HepG2 (cell line): ENCODE results near the gene TLK2. TPM values are rescaled to one million over a fixed set of nuclear protein-coding genes. Genes with fewer than 3 reads are reported as not detected.
A peak's percentile ranks its signal among the peaks of the same experiment; 100 is the strongest.

ENCODE experiments used
- ATAC-seq: fragments of 200-7000 bp; cut with Tn5 transposase; 3 replicates; pipeline ENCODE4 v1.9.1; 2020; ENCODE audit warnings: mild to moderate bottlenecking, moderate library complexity
- BruUV-seq: library from RNA; stranded (reverse); fragments of 400-500 nt; replicated peaks from 2 replicates; lab custom pipeline; 2021; lab: Mats Ljungman, UMichigan
- CTCF ChIA-PET: fragments of 300-600 bp; formaldehyde crosslinking; extraction: SDS; loops from one replicate; lab custom pipeline; 2021; ENCODE audit warnings: low total read pairs, inconsistent platforms, low intra/inter-chr PET ratio; lab: Yijun Ruan, JAX
- POLR2A ChIA-PET: fragments of 350-600 bp; sonication (Branson Sonifier 250); formaldehyde crosslinking; loops from one replicate; lab custom pipeline; 2020; ENCODE audit warnings: antibody characterized with exemption, inconsistent platforms; lab: Yijun Ruan, JAX
- DNase-seq: peaks from one replicate; pipeline ENCODE4 v3.0.0-alpha.2; 2015; ENCODE audit warnings: low spot score
- FAIRE-seq: peaks from 3 replicates; lab custom pipeline; 2011; peaks lifted over from hg19 to GRCh38; lab: Jason Lieb, UNC
- H2AFZ ChIP-seq: one replicate; pipeline ENCODE4 v1.6.1; 2011; ENCODE audit warnings: low read length, inconsistent platforms
- H3K27ac ChIP-seq: fragments of 300-600 bp; 3 replicates; pipeline ENCODE4 v1.8.0; 2011; ENCODE audit warnings: mixed run types, mild to moderate bottlenecking, mixed read lengths, low read length, inconsistent platforms; ENCODE audit not compliant: insufficient read depth; ENCODE audit errors: extremely low read length
- H3K27me3 ChIP-seq, 2 experiments: fragments of 200-600 bp in 1 of 2; 2 replicates in 1 of 2; 3 replicates in 1 of 2; pipeline versions ENCODE4 v1.6.0 to v1.8.0; 2011; ENCODE audit warnings: low read length in 2 of 2, mild to moderate bottlenecking in 2 of 2, moderate library complexity in 2 of 2, inconsistent platforms in 1 of 2; ENCODE audit not compliant: insufficient read depth in 2 of 2, control insufficient read depth in 1 of 2
- H3K36me3 ChIP-seq, 2 experiments: fragments of 200-600 bp in 1 of 2; replicated peaks in 1 of 2; 2 replicates in 1 of 2; 3 replicates in 1 of 2; pipeline versions ENCODE4 v1.5.1 to v1.8.0; 2011; ENCODE audit warnings: low read length in 2 of 2, inconsistent platforms in 1 of 2; ENCODE audit not compliant: insufficient read depth in 2 of 2, control insufficient read depth in 1 of 2
- H3K4me1 ChIP-seq: 2 replicates; pipeline ENCODE4 v1.5.1; 2012; ENCODE audit warnings: low read length, inconsistent platforms; ENCODE audit not compliant: insufficient read depth
- H3K4me2 ChIP-seq: 2 replicates; pipeline ENCODE4 v1.6.0; 2011; ENCODE audit warnings: low read depth, low read length, inconsistent platforms
- H3K4me3 ChIP-seq, 3 experiments: fragments of 200-600 bp in 1 of 3; sonication (generic), shearing (Covaris generic) in 1 of 3; replicated peaks in 1 of 3; 2 replicates each; pipeline ENCODE4 v1.5.1; 2011 to 2016; ENCODE audit warnings: low read length in 3 of 3, inconsistent platforms in 2 of 3, low read depth in 2 of 3, mild to moderate bottlenecking in 2 of 3, control low read depth in 1 of 3, mixed read lengths in 1 of 3; ENCODE audit not compliant: insufficient read depth in 1 of 3
- H3K79me2 ChIP-seq: one replicate; pipeline ENCODE4 v1.6.1; 2011; ENCODE audit warnings: low read length, inconsistent platforms; ENCODE audit not compliant: insufficient read depth
- H3K9ac ChIP-seq: 2 replicates; pipeline ENCODE4 v1.6.0; 2011; ENCODE audit warnings: mild to moderate bottlenecking, low read depth, low read length, inconsistent platforms; ENCODE audit not compliant: insufficient read depth
- H3K9me3 ChIP-seq: 2 replicates; pipeline ENCODE4 v1.5.1; 2012; ENCODE audit warnings: mild to moderate bottlenecking, low read length
- H4K20me1 ChIP-seq: 2 replicates; pipeline ENCODE4 v1.6.0; 2011; ENCODE audit warnings: inconsistent platforms, mild to moderate bottlenecking, low read length, moderate library complexity; ENCODE audit not compliant: insufficient read depth
- AGO2 ChIP-seq: fragments of 200-400 bp; formaldehyde crosslinking; optimal IDR thresholded peaks from 2 replicates; pipeline ENCODE3; 2017; ENCODE audit warnings: mild to moderate bottlenecking, low read depth, low read length, moderate library complexity
- BCL3 ChIP-seq: sonication (generic); formaldehyde crosslinking; IDR thresholded peaks from 2 replicates; pipeline ENCODE4 v1.5.1; 2020; ENCODE audit warnings: mild to moderate bottlenecking, missing genetic modification reagents, moderate library complexity
- CEBPG ChIP-seq: IDR thresholded peaks from 2 replicates; pipeline ENCODE4 v1.6.1; 2016
- ELF1 ChIP-seq: sonication (generic); formaldehyde crosslinking; IDR thresholded peaks from 2 replicates; pipeline ENCODE4 v1.4.0; 2020; ENCODE audit warnings: missing genetic modification reagents
- HMGA1 ChIP-seq: sonication (generic); formaldehyde crosslinking; conservative IDR thresholded peaks from 2 replicates; pipeline ENCODE4 v1.4.0; 2020; ENCODE audit warnings: missing genetic modification reagents
- KDM2A ChIP-seq: sonication (generic); formaldehyde crosslinking; IDR thresholded peaks from 2 replicates; pipeline ENCODE4 v1.4.0; 2020; ENCODE audit warnings: low read depth, missing genetic modification reagents, borderline replicate concordance
- KDM5B ChIP-seq: sonication (generic); formaldehyde crosslinking; IDR thresholded peaks from 2 replicates; pipeline ENCODE4 v1.4.0; 2020; ENCODE audit warnings: missing genetic modification reagents, mild to moderate bottlenecking, borderline replicate concordance
- KLF11 ChIP-seq: IDR thresholded peaks from 2 replicates; pipeline ENCODE4 v1.6.1; 2016; ENCODE audit warnings: missing compliant biosample characterization
- NFATC3 ChIP-seq: sonication (generic); formaldehyde crosslinking; IDR thresholded peaks from 2 replicates; pipeline ENCODE4 v1.5.1; 2020; ENCODE audit warnings: mild to moderate bottlenecking, missing genetic modification reagents
- PCBP1 ChIP-seq: fragments of 200-400 bp; formaldehyde crosslinking; IDR thresholded peaks from 2 replicates; pipeline ENCODE4 v1.6.1; 2017; ENCODE audit warnings: mild to moderate bottlenecking, low read depth, low read length, borderline replicate concordance
- PLRG1 ChIP-seq: fragments of 450-650 bp; conservative IDR thresholded peaks from 2 replicates; pipeline ENCODE4 v1.6.1; 2016
- RAD51 ChIP-seq: fragments of 450-650 bp; IDR thresholded peaks from 2 replicates; pipeline ENCODE4 v1.6.1; 2016; ENCODE audit warnings: borderline replicate concordance
- SMAD1 ChIP-seq: sonication (generic); formaldehyde crosslinking; IDR thresholded peaks from 2 replicates; pipeline ENCODE4 v1.4.0; 2020; ENCODE audit warnings: missing genetic modification reagents, low read depth, mild to moderate bottlenecking, borderline replicate concordance
- ZHX1 ChIP-seq: sonication (generic); formaldehyde crosslinking; IDR thresholded peaks from 2 replicates; pipeline ENCODE4 v1.8.1; 2022; ENCODE audit warnings: low read depth, mild to moderate bottlenecking, missing genetic modification reagents
- ZNF12 ChIP-seq: sonication (generic); formaldehyde crosslinking; IDR thresholded peaks from 2 replicates; pipeline ENCODE4 v1.5.0; 2020; ENCODE audit warnings: missing genetic modification reagents
- ZNF567 ChIP-seq: sonication (generic); formaldehyde crosslinking; IDR thresholded peaks from 2 replicates; pipeline ENCODE4 v1.8.1; 2023; ENCODE audit warnings: mild to moderate bottlenecking, missing genetic modification reagents, borderline replicate concordance
- ZNF704 ChIP-seq: sonication (generic); formaldehyde crosslinking; IDR thresholded peaks from 2 replicates; pipeline ENCODE4 v1.8.1; 2023; ENCODE audit warnings: mild to moderate bottlenecking, inconsistent platforms, moderate library complexity, missing genetic modification reagents, borderline replicate concordance
- ZNF75D ChIP-seq: sonication (generic); formaldehyde crosslinking; IDR thresholded peaks from 2 replicates; pipeline ENCODE4 v1.8.1; 2023; ENCODE audit warnings: missing genetic modification reagents, mild to moderate bottlenecking, borderline replicate concordance
- ZNF768 ChIP-seq: sonication (generic); formaldehyde crosslinking; IDR thresholded peaks from 2 replicates; pipeline ENCODE4 v1.4.0; 2020; ENCODE audit warnings: missing genetic modification reagents
- ZNF772 ChIP-seq: sonication (generic); formaldehyde crosslinking; IDR thresholded peaks from 2 replicates; pipeline ENCODE4 v1.5.0; 2020; ENCODE audit warnings: mild to moderate bottlenecking, missing genetic modification reagents
- ZNF782 ChIP-seq: sonication (generic); formaldehyde crosslinking; IDR thresholded peaks from 2 replicates; pipeline ENCODE4 v1.4.0; 2020; ENCODE audit warnings: missing genetic modification reagents, mild to moderate bottlenecking, borderline replicate concordance
- WGBS: methylation state at CpG from one replicate; pipeline ENCODE4 v1.1.6; 2017; ENCODE audit warnings: low lambda C conversion rate; 5-methylcytosine and 5-hydroxymethylcytosine counted together
- in situ Hi-C: cut with HindIII; loops from 2 replicates; pipeline ENCODE4 v1.10.0; 2017; ENCODE audit warnings: low pct_unique_long_range_greater_than_20kb; ENCODE audit not compliant: extremely low pct_ligation_motif_present
- intact Hi-C: fragments of 100-400 bp; cut with micrococcal nuclease; formaldehyde crosslinking; loops from one replicate; pipeline ENCODE4 v1.10.0; 2022; ENCODE audit not compliant: unreplicated experiment
- polyA plus RNA-seq, 8 experiments: library from polyadenylated mRNA; depleted of rRNA in 3 of 8; stranded (reverse) in 7 of 8; unstranded in 1 of 8; fragments of >200 nt; fragmentation: Illumina TruSeq in 4 of 8; extraction: Trizol in 4 of 8; gene quantifications; 2 replicates each; pipeline versions ENCODE4 v1.2.1 to v1.2.3, GENCODE V29; 2011 to 2016; ENCODE audit warnings: low read depth in 4 of 8, missing spikeins in 1 of 8, mixed read lengths in 1 of 8; ENCODE audit not compliant: insufficient read depth in 1 of 8
- total RNA-seq, 5 experiments: library from RNA; depleted of rRNA; stranded (reverse); fragments of >200 nt; fragmentation: Illumina TruSeq; extraction: Trizol; gene quantifications; 2 replicates each; pipeline ENCODE4 v1.2.3, GENCODE V29; 2016; ENCODE audit warnings: low read depth in 1 of 5

TLK2 gene
- total and polyA plus RNA-seq, 2 of the 13 experiments (the other 11 are each of a cell fraction or from before 2014, with no cell fraction given), result 58.7 to 60.8 TPM

GRCh38 chr17:62618647-62619416, 140.2 kb downstream of the TLK2 start:
- H3K9me3 ChIP-seq, result no peaks in the 10 kb centered on the region
- H3K27me3 ChIP-seq, result no peaks in the 10 kb centered on the region
- H3K4me1 ChIP-seq, result peaks cover 36% of the 10 kb centered on the region
- BruUV-seq, result no TSS peak
- POLR2A ChIA-PET, result no interaction called here
- no peak overlapping the region for H3K4me2 ChIP-seq
- H2AFZ ChIP-seq, result no peak overlapping the region
- H4K20me1 ChIP-seq, result no peaks in the 10 kb centered on the region; the same call in 1 of the 2 replicates
- no peaks in the 10 kb centered on the region for H3K79me2 ChIP-seq
- H3K27ac ChIP-seq, result no peak overlapping the region
- 73% methylated on average over 17 of the region's 17 CpGs for WGBS
- in situ Hi-C loops, result no loop called here
- H3K4me3 ChIP-seq, result no peak overlapping the region
- no peak for DNase-seq
- CTCF ChIA-PET, result no interaction called here
- intact Hi-C loops, result no loop called here
- peaks cover 3 to 11% of the 10 kb centered on the region in 2 experiments; a peak in 3 of 5 replicates for H3K36me3 ChIP-seq
- no peak for FAIRE-seq
- no peak for ATAC-seq
- H3K9ac ChIP-seq, result no peak overlapping the region
- TF ChIP-seq ZNF782, result no peak
- no peak for TF ChIP-seq BCL3 (CRISPR knock-in tag)
- no peak for TF ChIP-seq ZNF772 (CRISPR knock-in tag)
- no peak for TF ChIP-seq NFATC3 (CRISPR knock-in tag)
- TF ChIP-seq SMAD1, result 0 out of 2 replicates have a peak, but pooled peaks have one; percentile 54
- peak; percentile 39; the same call in 1 of the 2 replicates for TF ChIP-seq CEBPG
- TF ChIP-seq ZHX1, result 0 out of 2 replicates have a peak, but pooled peaks have one; percentile 54
- TF ChIP-seq KDM2A (CRISPR knock-in tag), result peak; percentile 30
- no peak for TF ChIP-seq HMGA1 (CRISPR knock-in tag)
- TF ChIP-seq KLF11, result no peak
- TF ChIP-seq AGO2, result peak; percentile 46
- TF ChIP-seq PCBP1, result no peak
- 0 out of 2 replicates have a peak, but pooled peaks have one; percentile 46 for TF ChIP-seq ZNF567 (CRISPR knock-in tag)
- TF ChIP-seq RAD51, result no peak
- no peak for TF ChIP-seq PLRG1
- no peak for TF ChIP-seq ZNF75D (CRISPR knock-in tag)
- 0 out of 2 replicates have a peak, but pooled peaks have one; percentile 27 for TF ChIP-seq KDM5B (CRISPR knock-in tag)
- no peak for TF ChIP-seq ZNF12 (CRISPR knock-in tag)
- peak; percentile 98 for TF ChIP-seq ZNF768
- TF ChIP-seq ZNF704 (CRISPR knock-in tag), result no peak
- TF ChIP-seq ELF1 (CRISPR knock-in tag), result no peak
